Muscle of leg (tissue), 11 donors: Measurements from ENCODE around the gene CD22. TPM values are rescaled to one million over a fixed set of nuclear protein-coding genes. Genes with fewer than 3 reads are reported as not detected.

Experiments used
- DNase-seq: peaks from one replicate; pipeline ENCODE4 v3.0.0; 2013
- H3K27ac ChIP-seq: one replicate; pipeline ENCODE4 v1.5.1; 2013; ENCODE audit warnings: mild to moderate bottlenecking, low read length, control low read depth
- H3K27me3 ChIP-seq: one replicate; pipeline ENCODE4 v1.6.1; 2013; ENCODE audit warnings: low read length; ENCODE audit not compliant: control insufficient read depth, insufficient read depth
- H3K36me3 ChIP-seq: one replicate; pipeline ENCODE4 v1.6.1; 2013; ENCODE audit warnings: low read length; ENCODE audit not compliant: control insufficient read depth, insufficient read depth
- H3K4me1 ChIP-seq: one replicate; pipeline ENCODE4 v1.6.1; 2013; ENCODE audit warnings: low read length; ENCODE audit not compliant: control insufficient read depth, insufficient read depth
- H3K4me3 ChIP-seq: one replicate; pipeline ENCODE4 v1.5.1; 2013; ENCODE audit warnings: low read length, control low read depth
- H3K9me3 ChIP-seq: replicated peaks from 2 replicates; pipeline ENCODE4 v1.6.1; 2013; ENCODE audit warnings: low read depth, low read length; ENCODE audit not compliant: control insufficient read depth
- WGBS: methylation state at CpG from one replicate; pipeline ENCODE4 v1.1.5; 2013; ENCODE audit warnings: missing lambda C conversion rate; ENCODE audit not compliant: insufficient coverage; 5-methylcytosine and 5-hydroxymethylcytosine counted together
- polyA plus RNA-seq, 8 donors: library from polyadenylated mRNA; unstranded; fragments of 120-200 nt; gene quantifications; one replicate each; pipeline versions ENCODE4 v1.2.1 to v1.2.3, GENCODE V29; 2013; ENCODE audit warnings: inconsistent platforms in 1 of 8, low replicate concordance in 1 of 8; ENCODE audit not compliant: insufficient read length in 8 of 8, insufficient read depth in 1 of 8
- total RNA-seq: library from RNA; stranded (reverse); fragments of 120-200 nt; gene quantifications from one replicate; pipeline ENCODE4 v1.2.4, GENCODE V29; 2013

Gene CD22
- total and polyA plus RNA-seq, 9 donors, result 0.55 to 8.9 (median 0.97) TPM

- WGBS, result 73% methylated on average over 16 of the region's 21 CpGs
- Histone ChIP-seq H3K27ac (no peak overlapping the region), H3K27me3 (no peaks in the 10 kb centered on the region), H3K36me3 (no peaks in the 10 kb centered on the region), H3K4me1 (peaks cover 23% of the 10 kb centered on the region), H3K4me3 (no peak overlapping the region), H3K9me3 (no peaks in the 10 kb centered on the region)
- DNase-seq, result no peak
Observed at GRCh38 chr19:35311901-35312665, 16.9 kb upstream of the CD22 start.

GRCh38 chr19:35313587-35313986 is 15.4 kb upstream of the CD22 start:
- 51% methylated on average over 6 of the region's 7 CpGs for WGBS
- Histone ChIP-seq H3K36me3 (no peaks in the 10 kb centered on the region), H3K9me3 (no peaks in the 10 kb centered on the region), H3K4me1 (peaks cover 17% of the 10 kb centered on the region), H3K27me3 (no peaks in the 10 kb centered on the region), H3K4me3 (no peak overlapping the region), H3K27ac (no peak overlapping the region)
- DNase-seq, result no peak

GRCh38 chr19:35314031-35314430 is 15.0 kb upstream of the CD22 start:
- WGBS, result 89% methylated on average over 5 of the region's 8 CpGs
- DNase-seq, result no peak
- Histone ChIP-seq H3K27ac (no peak overlapping the region), H3K4me3 (no peak overlapping the region), H3K36me3 (no peaks in the 10 kb centered on the region), H3K27me3 (no peaks in the 10 kb centered on the region), H3K4me1 (peaks cover 16% of the 10 kb centered on the region), H3K9me3 (no peaks in the 10 kb centered on the region)

GRCh38 chr19:35314858-35315470 is 14.0 kb upstream of the CD22 start:
- no peaks in the 10 kb centered on the region for H3K36me3 ChIP-seq
- WGBS, result 81% methylated on average over 6 of the region's 10 CpGs
- peaks cover 8% of the 10 kb centered on the region for H3K4me1 ChIP-seq
- DNase-seq, result no peak
- no peak overlapping the region for H3K27ac ChIP-seq
- H3K9me3 ChIP-seq, result no peaks in the 10 kb centered on the region
- no peaks in the 10 kb centered on the region for H3K27me3 ChIP-seq
- H3K4me3 ChIP-seq, result no peak overlapping the region

GRCh38 chr19:35315883-35316282 is 13.1 kb upstream of the CD22 start:
- H3K4me1 ChIP-seq, result peaks cover 8% of the 10 kb centered on the region
- WGBS, result 39% methylated on average over 5 of the region's 9 CpGs
- no peak overlapping the region for H3K27ac ChIP-seq
- no peaks in the 10 kb centered on the region for H3K9me3 ChIP-seq
- no peaks in the 10 kb centered on the region for H3K27me3 ChIP-seq
- H3K36me3 ChIP-seq, result no peaks in the 10 kb centered on the region
- no peak for DNase-seq
- H3K4me3 ChIP-seq, result no peak overlapping the region

GRCh38 chr19:35316560-35316959 is 12.4 kb upstream of the CD22 start:
- Histone ChIP-seq H3K4me1 (peaks cover 8% of the 10 kb centered on the region), H3K36me3 (no peaks in the 10 kb centered on the region), H3K4me3 (no peak overlapping the region), H3K27ac (no peak overlapping the region), H3K9me3 (no peaks in the 10 kb centered on the region), H3K27me3 (no peaks in the 10 kb centered on the region)
- no peak for DNase-seq
- WGBS, result 48% methylated on average over 6 of the region's 9 CpGs

GRCh38 chr19:35317464-35318043 is 11.4 kb upstream of the CD22 start:
- Histone ChIP-seq H3K9me3 (peaks cover 3% of the 10 kb centered on the region), H3K27me3 (no peaks in the 10 kb centered on the region), H3K27ac (no peak overlapping the region), H3K36me3 (no peaks in the 10 kb centered on the region), H3K4me1 (peaks cover 8% of the 10 kb centered on the region), H3K4me3 (no peak overlapping the region)
- peak; percentile 34 for DNase-seq
- 81% methylated on average over 5 of the region's 7 CpGs for WGBS

GRCh38 chr19:35318679-35319448 is 10.1 kb upstream of the CD22 start:
- peak; percentile 23 for DNase-seq
- Histone ChIP-seq H3K4me3 (no peak overlapping the region), H3K9me3 (peaks cover 3% of the 10 kb centered on the region), H3K4me1 (peaks cover 8% of the 10 kb centered on the region), H3K36me3 (no peaks in the 10 kb centered on the region), H3K27ac (no peak overlapping the region), H3K27me3 (no peaks in the 10 kb centered on the region)
- WGBS, result 61% methylated on average over 14 of the region's 16 CpGs

- peaks cover 3% of the 10 kb centered on the region for H3K9me3 ChIP-seq
- no peaks in the 10 kb centered on the region for H3K36me3 ChIP-seq
- no peaks in the 10 kb centered on the region for H3K27me3 ChIP-seq
- peak; percentile 22 for DNase-seq
- H3K27ac ChIP-seq, result no peak overlapping the region
- no peak overlapping the region for H3K4me3 ChIP-seq
- H3K4me1 ChIP-seq, result peaks cover 8% of the 10 kb centered on the region
- WGBS, result 46% methylated on average over 5 of the region's 12 CpGs
Observed at GRCh38 chr19:35320065-35320713, 8.8 kb upstream of the CD22 start.
